CD4-positive, alpha-beta memory T cell (primary cell): ENCODE data around the gene SDCCAG8. TPM values are rescaled to one million over a fixed set of nuclear protein-coding genes. Genes with fewer than 3 reads are reported as not detected.

Experiments
- CTCF ChIA-PET: fragments of 350-600 bp; sonication (Branson Sonifier 250); formaldehyde crosslinking; loops from one replicate; lab custom pipeline; 2021; ENCODE audit warnings: inconsistent platforms; ENCODE audit not compliant: partially characterized antibody; lab: Charles Lee
- POLR2A ChIA-PET: fragments of 350-600 bp; sonication (Branson Sonifier 250); formaldehyde crosslinking; loops from one replicate; lab custom pipeline; 2021; ENCODE audit not compliant: partially characterized antibody; lab: Charles Lee
- DNase-seq, 5 donors: peaks; one replicate each; pipeline versions ENCODE4 v3.0.0 to v3.0.0-alpha.2; 2020 to 2022; ENCODE audit warnings: mixed read lengths in 1 of 5
- H3K27ac ChIP-seq: one replicate; pipeline ENCODE4 v1.7.0; 2013; ENCODE audit warnings: low read depth, low read length
- H3K27me3 ChIP-seq: 2 replicates; pipeline ENCODE4 v1.7.0; 2013; ENCODE audit warnings: mild to moderate bottlenecking, low read length, moderate library complexity; ENCODE audit not compliant: insufficient read depth
- H3K36me3 ChIP-seq: 2 replicates; pipeline ENCODE4 v1.7.0; 2013; ENCODE audit warnings: mild to moderate bottlenecking, low read length, moderate library complexity; ENCODE audit not compliant: insufficient read depth
- H3K4me1 ChIP-seq: 2 replicates; pipeline ENCODE4 v1.7.0; 2013; ENCODE audit warnings: mild to moderate bottlenecking, low read length, moderate library complexity; ENCODE audit not compliant: insufficient read depth
- H3K4me3 ChIP-seq, 2 donors: one replicate each; pipeline ENCODE4 v1.7.0; 2013; ENCODE audit warnings: low read length in 2 of 2, mild to moderate bottlenecking in 1 of 2
- H3K9me3 ChIP-seq, 2 donors: one replicate each; pipeline ENCODE4 v1.7.0; 2013; ENCODE audit warnings: low read length in 2 of 2, control low read depth in 1 of 2; ENCODE audit not compliant: control insufficient read depth in 1 of 2
- H3K27ac Mint-ChIP-seq, 7 donors: one replicate each; pipeline ENCODE4 v1.8.0; 2020 to 2021; ENCODE audit warnings: mixed read lengths in 7 of 7, mild to moderate bottlenecking in 6 of 7, inconsistent platforms in 3 of 7, moderate library complexity in 3 of 7
- H3K27me3 Mint-ChIP-seq, 2 donors: one replicate each; pipeline ENCODE4 v1.8.0; 2020 to 2021; ENCODE audit warnings: mixed read lengths in 2 of 2
- H3K36me3 Mint-ChIP-seq, 2 donors: one replicate each; pipeline ENCODE4 v1.8.0; 2020 to 2021; ENCODE audit warnings: mixed read lengths in 2 of 2, inconsistent platforms in 1 of 2, mild to moderate bottlenecking in 1 of 2
- H3K4me1 Mint-ChIP-seq, 4 donors: one replicate each; pipeline ENCODE4 v1.8.0; 2020 to 2021; ENCODE audit warnings: mixed read lengths in 4 of 4, mild to moderate bottlenecking in 1 of 4
- H3K4me3 Mint-ChIP-seq, 8 donors: one replicate each; pipeline ENCODE4 v1.8.0; 2020 to 2021; ENCODE audit warnings: mixed read lengths in 8 of 8, mild to moderate bottlenecking in 7 of 8, moderate library complexity in 6 of 8, inconsistent platforms in 3 of 8
- H3K9me3 Mint-ChIP-seq, 8 donors: one replicate each; pipeline ENCODE4 v1.8.0; 2020 to 2021; ENCODE audit warnings: mixed read lengths in 8 of 8, mild to moderate bottlenecking in 5 of 8, inconsistent platforms in 3 of 8, moderate library complexity in 1 of 8
- intact Hi-C: fragments of 100-400 bp; cut with micrococcal nuclease; formaldehyde crosslinking; loops from one replicate; pipeline ENCODE4 v1.15.1; 2023
- polyA plus RNA-seq, 2 donors: library from polyadenylated mRNA; unstranded; fragments of 300-500 nt; fragmentation: Illumina TruSeq; gene quantifications; one replicate each; pipeline ENCODE4 v1.2.3, GENCODE V29; 2021
- total RNA-seq, 2 experiments: library from RNA; stranded (reverse); gene quantifications; one replicate each; pipeline ENCODE4 v1.2.3, GENCODE V29; 2021

Gene SDCCAG8
- total and polyA plus RNA-seq, 4 experiments from 2014 or later, result 19.0 to 35.7 (median 27.7) TPM

GRCh38 chr1:243313635-243314536 lies 58.0 kb downstream of the SDCCAG8 start:
- DNase-seq, result no peak
- H3K4me3 ChIP-seq, result no peak overlapping the region
- H3K27me3 ChIP-seq, result no peaks in the 10 kb centered on the region
- ChIA-PET CTCF (no interaction called here), POLR2A (no interaction called here)
- Mint-ChIP-seq H3K9me3 (no peaks in the 10 kb centered on the region), H3K36me3 (peaks cover 28 to 37% of the 10 kb centered on the region in 2 donors), H3K27ac (no peak overlapping the region), H3K4me1 (peaks cover 0 to 3% (median 2%) of the 10 kb centered on the region in 4 donors), H3K4me3 (no peak overlapping the region), H3K27me3 (no peaks in the 10 kb centered on the region)
- no peaks in the 10 kb centered on the region for H3K36me3 ChIP-seq
- no peak overlapping the region for H3K27ac ChIP-seq
- H3K9me3 ChIP-seq, result no peaks in the 10 kb centered on the region
- intact Hi-C loops, result no loop called here
- no peaks in the 10 kb centered on the region for H3K4me1 ChIP-seq

GRCh38 chr1:243315455-243315854 lies 59.6 kb downstream of the SDCCAG8 start:
- CTCF ChIA-PET, result no interaction called here
- POLR2A ChIA-PET, result no interaction called here
- Mint-ChIP-seq H3K36me3 (peaks cover 28 to 31% of the 10 kb centered on the region in 2 donors), H3K27ac (peak overlapping the region in 1 of 7 donors; percentile 58), H3K9me3 (peaks cover 0 to 1% (median 0%) of the 10 kb centered on the region in 8 donors), H3K4me1 (peaks cover 0 to 5% (median 2%) of the 10 kb centered on the region in 4 donors), H3K4me3 (no peak overlapping the region), H3K27me3 (no peaks in the 10 kb centered on the region)
- DNase-seq, result no peak
- H3K27me3 ChIP-seq, result no peaks in the 10 kb centered on the region
- no peak overlapping the region for H3K4me3 ChIP-seq
- intact Hi-C loops, result no loop called here
- no peak overlapping the region for H3K27ac ChIP-seq
- no peaks in the 10 kb centered on the region for H3K36me3 ChIP-seq
- H3K9me3 ChIP-seq, result no peaks in the 10 kb centered on the region
- no peaks in the 10 kb centered on the region for H3K4me1 ChIP-seq

- CTCF ChIA-PET, result no interaction called here
- Histone ChIP-seq H3K4me1 (no peaks in the 10 kb centered on the region), H3K4me3 (no peak overlapping the region), H3K27me3 (no peaks in the 10 kb centered on the region), H3K27ac (no peak overlapping the region), H3K9me3 (no peaks in the 10 kb centered on the region), H3K36me3 (no peaks in the 10 kb centered on the region)
- Mint-ChIP-seq H3K27me3 (no peaks in the 10 kb centered on the region), H3K9me3 (peaks cover 0 to 1% (median 0%) of the 10 kb centered on the region in 8 donors), H3K36me3 (peaks cover 27 to 31% of the 10 kb centered on the region in 2 donors), H3K4me1 (peaks cover 0 to 5% (median 2%) of the 10 kb centered on the region in 4 donors), H3K27ac (peak overlapping the region in 3 of 7 donors; percentile 18 to 59 (median 22)), H3K4me3 (no peak overlapping the region)
- DNase-seq, result no peak
- intact Hi-C loops, result no loop called here
- POLR2A ChIA-PET, result no interaction called here
Measured at GRCh38 chr1:243315893-243316292, 60.1 kb downstream of the SDCCAG8 start.

- DNase-seq, result no peak
- H3K4me1 ChIP-seq, result no peaks in the 10 kb centered on the region
- POLR2A ChIA-PET, result no interaction called here
- Mint-ChIP-seq H3K27ac (peak overlapping the region in 2 of 7 donors; percentile 66 to 80), H3K27me3 (no peaks in the 10 kb centered on the region), H3K4me1 (peaks cover 0 to 5% (median 2%) of the 10 kb centered on the region in 4 donors), H3K9me3 (peaks cover 0 to 1% (median 0%) of the 10 kb centered on the region in 8 donors), H3K4me3 (peak overlapping the region in 1 of 8 donors; percentile 7), H3K36me3 (peaks cover 24 to 31% of the 10 kb centered on the region in 2 donors)
- H3K4me3 ChIP-seq, result no peak overlapping the region
- no peaks in the 10 kb centered on the region for H3K36me3 ChIP-seq
- CTCF ChIA-PET, result no interaction called here
- no peaks in the 10 kb centered on the region for H3K27me3 ChIP-seq
- intact Hi-C loops, result no loop called here
- no peak overlapping the region for H3K27ac ChIP-seq
- no peaks in the 10 kb centered on the region for H3K9me3 ChIP-seq
Measured at GRCh38 chr1:243316366-243316989, 60.6 kb downstream of the SDCCAG8 start.

- peaks cover 15 to 24% of the 10 kb centered on the region in 2 donors for H3K36me3 Mint-ChIP-seq
- Histone ChIP-seq H3K27me3 (no peaks in the 10 kb centered on the region), H3K4me1 (no peaks in the 10 kb centered on the region), H3K4me3 (no peak overlapping the region), H3K9me3 (no peaks in the 10 kb centered on the region), H3K36me3 (no peaks in the 10 kb centered on the region), H3K27ac (no peak overlapping the region)
- H3K27me3 Mint-ChIP-seq, result no peaks in the 10 kb centered on the region
- H3K4me3 Mint-ChIP-seq, result no peak overlapping the region
- H3K27ac Mint-ChIP-seq, result peak overlapping the region in 2 of 7 donors; percentile 2 to 15
- H3K9me3 Mint-ChIP-seq, result peaks cover 0 to 1% (median 0%) of the 10 kb centered on the region in 8 donors
- DNase-seq, result no peak
- peaks cover 0 to 2% (median under 1%) of the 10 kb centered on the region in 4 donors for H3K4me1 Mint-ChIP-seq
- intact Hi-C loops, result no loop called here
- ChIA-PET POLR2A (no interaction called here), CTCF (interaction anchor here (1.6 kb wide), 1 partner anchor 865 kb away, joined by 5 read pairs; no protein-coding TSS in a partner anchor)
Measured at GRCh38 chr1:243320224-243320623, 64.4 kb downstream of the SDCCAG8 start.

GRCh38 chr1:243322326-243322725 lies 66.5 kb downstream of the SDCCAG8 start:
- Histone ChIP-seq H3K4me1 (no peaks in the 10 kb centered on the region), H3K4me3 (no peak overlapping the region), H3K27me3 (no peaks in the 10 kb centered on the region), H3K9me3 (no peaks in the 10 kb centered on the region), H3K27ac (no peak overlapping the region), H3K36me3 (no peaks in the 10 kb centered on the region)
- Mint-ChIP-seq H3K9me3 (peaks cover 0 to 1% (median 0%) of the 10 kb centered on the region in 8 donors), H3K4me1 (peaks cover 0 to 2% (median under 1%) of the 10 kb centered on the region in 4 donors), H3K27me3 (no peaks in the 10 kb centered on the region), H3K4me3 (no peak overlapping the region), H3K27ac (no peak overlapping the region), H3K36me3 (peaks cover 6 to 12% of the 10 kb centered on the region in 2 donors)
- intact Hi-C loops, result no loop called here
- CTCF ChIA-PET, result interaction anchor here (1.1 to 1.3 kb wide), 2 partner anchors 20 to 867 kb away, joined by 3 to 4 read pairs; no protein-coding TSS in a partner anchor
- DNase-seq, result no peak
- POLR2A ChIA-PET, result no interaction called here

GRCh38 chr1:243323491-243323890 lies 67.7 kb downstream of the SDCCAG8 start:
- H3K27ac Mint-ChIP-seq, result no peak overlapping the region
- no peak overlapping the region for H3K27ac ChIP-seq
- no peaks in the 10 kb centered on the region for H3K27me3 ChIP-seq
- CTCF ChIA-PET, result interaction anchor here (1.3 to 1.7 kb wide), 3 partner anchors 19 to 869 kb away, joined by 3 to 6 read pairs (median 4); no protein-coding TSS in a partner anchor
- no peak for DNase-seq
- POLR2A ChIA-PET, result interaction anchor here (1.4 kb wide), 1 partner anchor 68 kb away, joined by 3 read pairs; the partner anchor contains the start of gene SDCCAG8
- peaks cover 0 to 2% (median under 1%) of the 10 kb centered on the region in 4 donors for H3K4me1 Mint-ChIP-seq
- H3K4me3 ChIP-seq, result no peak overlapping the region
- H3K36me3 Mint-ChIP-seq, result peaks cover 2 to 6% of the 10 kb centered on the region in 2 donors
- intact Hi-C loops, result no loop called here
- H3K9me3 ChIP-seq, result no peaks in the 10 kb centered on the region
- H3K4me1 ChIP-seq, result no peaks in the 10 kb centered on the region
- H3K27me3 Mint-ChIP-seq, result no peaks in the 10 kb centered on the region
- no peaks in the 10 kb centered on the region for H3K36me3 ChIP-seq
- peaks cover 0 to 1% (median 0%) of the 10 kb centered on the region in 8 donors for H3K9me3 Mint-ChIP-seq
- no peak overlapping the region for H3K4me3 Mint-ChIP-seq
